IPS DF 4.7 (cell line): ENCODE results near the gene HPSE2.

ENCODE experiments used
- DNase-seq: peaks from one replicate; pipeline ENCODE4 v3.0.0-alpha.2; 2013; ENCODE audit warnings: low spot score; ENCODE audit errors: extremely low read depth

HPSE2 gene

DNA sequence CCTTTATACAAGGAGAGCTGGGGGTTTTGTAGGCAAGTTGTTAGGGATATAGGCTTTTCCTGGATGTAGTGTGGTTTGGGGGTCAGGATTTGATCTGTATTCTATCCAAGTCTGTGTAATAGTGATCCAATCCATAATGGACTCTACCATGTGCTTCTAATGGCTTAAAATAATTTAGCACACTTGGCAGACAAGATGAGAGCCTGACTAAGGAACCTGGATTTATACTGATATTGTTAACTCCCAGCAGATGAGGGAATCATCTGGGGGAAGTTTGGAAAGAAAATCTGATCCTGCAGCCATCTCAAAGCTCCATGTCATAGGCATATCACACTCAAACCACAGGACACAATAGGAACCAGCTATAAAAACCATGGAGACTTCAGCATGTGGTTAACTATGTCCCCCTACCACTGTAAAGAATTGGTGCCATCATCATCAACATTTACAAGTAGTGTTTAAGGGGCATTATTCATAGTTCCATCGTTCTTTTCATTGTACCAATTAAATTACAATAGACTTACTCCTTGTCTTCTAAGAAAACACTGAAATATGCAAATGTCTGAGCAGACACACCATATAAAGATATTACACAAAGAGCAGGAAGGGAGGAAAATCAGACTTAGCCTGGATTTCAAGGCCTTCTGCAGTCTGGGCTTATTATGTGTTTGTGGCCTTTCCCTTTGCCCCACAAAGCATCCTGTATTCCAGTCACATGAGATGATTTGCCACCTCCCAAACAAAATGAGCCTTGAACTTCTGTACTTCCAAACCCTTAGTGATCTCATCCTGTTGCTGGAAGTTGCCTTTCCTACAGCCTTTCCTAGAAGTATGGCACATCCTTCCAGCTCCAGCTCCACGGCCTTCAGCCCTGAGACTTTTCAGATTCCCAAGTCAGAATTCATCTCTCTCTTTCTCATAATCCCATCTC, 766.4 kb downstream of the HPSE2 start:
- no peak for DNase-seq

DNA sequence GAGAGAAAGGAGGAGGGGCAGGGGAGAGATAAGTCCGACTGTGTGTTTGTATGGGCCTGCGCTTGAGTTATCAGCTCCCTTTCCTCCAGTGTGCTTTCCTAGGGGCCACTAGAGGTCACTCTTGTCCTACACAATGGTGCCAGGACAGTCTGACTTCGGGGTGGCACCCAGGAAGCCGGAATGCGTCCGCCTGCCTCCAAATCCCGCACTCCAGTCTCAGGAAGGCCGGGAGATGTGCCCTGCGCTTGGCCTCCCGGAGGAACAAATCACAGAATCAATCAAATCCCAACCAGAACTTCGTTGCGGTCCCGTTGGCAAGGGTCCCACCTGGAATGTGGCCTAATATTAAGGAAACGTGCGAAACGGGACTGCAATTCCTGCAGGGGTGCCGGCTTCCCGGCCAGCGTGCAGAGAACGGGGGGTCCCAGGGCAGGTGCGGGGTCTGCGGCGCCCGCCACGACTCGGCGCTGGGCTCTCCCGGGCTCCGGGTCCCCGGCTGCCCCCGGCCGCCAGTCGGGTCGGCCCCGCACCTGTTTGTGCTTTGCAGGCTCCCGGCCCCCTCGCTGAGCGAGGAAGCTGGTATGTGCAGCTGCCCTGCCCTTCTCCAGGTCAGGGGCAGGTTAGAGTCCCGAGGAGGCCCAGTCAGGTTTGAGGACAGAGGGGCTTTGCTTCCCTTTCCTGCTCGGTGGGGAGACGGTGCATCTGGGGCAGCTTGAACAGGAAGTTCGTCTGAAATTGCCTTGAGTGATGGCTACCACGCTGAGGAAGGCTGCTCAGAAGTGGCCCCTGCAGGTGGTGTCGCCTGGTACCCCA, 767.9 kb downstream of the HPSE2 start:
- DNase-seq = peak; percentile 53

DNA sequence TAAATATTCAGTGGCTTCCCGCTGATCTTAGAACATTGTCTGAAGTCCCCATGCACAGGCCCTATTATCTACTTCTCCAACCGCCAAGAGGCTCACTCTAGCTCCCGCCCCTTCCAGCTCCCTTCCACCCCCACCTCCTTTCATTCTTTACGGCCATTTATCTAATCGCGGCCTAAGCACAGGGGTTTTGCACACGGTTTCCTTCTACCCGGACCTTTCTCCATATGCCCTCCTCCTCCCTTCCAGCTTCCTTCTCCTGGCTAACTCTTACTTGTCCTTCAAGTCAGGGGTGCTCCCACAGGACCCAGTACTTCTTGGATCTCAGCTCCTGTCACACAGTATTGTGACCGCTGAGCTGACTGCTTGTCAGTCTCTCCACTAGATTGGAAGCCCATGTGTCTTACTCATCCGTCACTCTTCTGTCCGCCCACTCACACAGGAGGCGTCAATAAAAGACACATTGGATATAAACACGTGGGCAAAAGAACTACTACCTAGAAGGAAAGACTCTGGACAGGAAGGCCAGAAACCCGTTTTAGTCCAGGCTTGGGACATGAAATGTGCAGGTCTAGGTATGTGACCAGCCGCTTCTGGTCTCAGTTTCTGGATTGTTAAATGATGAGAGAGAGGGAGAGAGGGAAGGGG, 768.7 kb downstream of the HPSE2 start:
- no peak for DNase-seq

DNA sequence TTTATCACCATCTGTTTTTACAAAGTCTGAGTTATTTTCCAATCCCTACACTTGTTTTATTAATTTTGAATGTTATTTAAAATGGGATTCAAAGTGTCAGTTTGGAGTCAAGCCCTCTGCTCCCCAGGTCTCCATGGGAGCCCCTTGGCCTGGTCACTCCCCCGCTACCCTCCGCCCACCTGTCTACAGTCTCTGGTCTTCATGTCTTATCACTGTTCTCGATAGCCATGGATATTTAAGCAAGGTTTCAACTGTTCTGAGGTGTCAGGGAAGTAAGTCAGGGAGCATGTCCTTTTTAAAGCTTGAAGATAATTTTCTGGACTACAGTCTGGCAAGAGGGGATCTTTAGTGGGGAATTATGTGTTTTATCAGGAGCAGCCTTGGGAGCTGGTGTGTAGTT, 769.8 kb downstream of the HPSE2 start:
- DNase-seq = no peak

DNA sequence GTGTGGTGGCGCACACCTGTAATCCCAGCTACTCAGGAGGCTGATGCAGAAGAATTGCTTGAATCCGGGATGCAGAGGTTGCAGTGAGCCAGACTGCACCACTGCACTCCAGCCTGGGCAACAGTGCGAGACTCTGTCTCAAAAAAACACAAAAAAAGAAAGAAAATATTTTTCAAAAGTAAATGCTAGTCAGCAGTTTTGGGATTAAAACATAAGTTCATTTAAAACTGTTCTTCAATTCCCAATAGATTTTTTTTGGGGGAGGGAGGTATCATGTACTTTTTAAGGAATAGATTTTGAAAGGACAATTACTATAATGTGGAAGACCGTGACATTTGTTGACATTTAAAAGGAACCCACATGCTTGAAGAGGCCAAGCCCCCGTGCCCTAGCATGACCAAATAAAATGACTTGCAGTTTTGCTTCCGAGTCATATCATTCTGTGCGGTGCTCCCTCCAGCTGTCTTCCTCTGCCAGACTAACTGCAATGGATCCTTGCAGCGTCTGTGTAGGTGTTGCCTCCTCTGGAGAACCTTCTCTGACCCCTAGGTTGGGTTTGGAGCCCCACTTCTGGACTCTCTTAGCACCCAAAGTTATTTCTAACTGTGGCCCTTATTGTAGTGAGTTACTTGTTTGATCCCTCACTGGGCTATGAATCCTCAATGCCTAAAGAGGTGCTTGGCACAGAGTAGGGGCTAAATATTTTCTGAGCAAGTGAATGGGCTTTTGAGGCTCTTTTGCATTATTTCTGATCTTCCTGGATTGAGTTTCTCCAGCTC, 771.5 kb downstream of the HPSE2 start:
- DNase-seq = no peak

DNA sequence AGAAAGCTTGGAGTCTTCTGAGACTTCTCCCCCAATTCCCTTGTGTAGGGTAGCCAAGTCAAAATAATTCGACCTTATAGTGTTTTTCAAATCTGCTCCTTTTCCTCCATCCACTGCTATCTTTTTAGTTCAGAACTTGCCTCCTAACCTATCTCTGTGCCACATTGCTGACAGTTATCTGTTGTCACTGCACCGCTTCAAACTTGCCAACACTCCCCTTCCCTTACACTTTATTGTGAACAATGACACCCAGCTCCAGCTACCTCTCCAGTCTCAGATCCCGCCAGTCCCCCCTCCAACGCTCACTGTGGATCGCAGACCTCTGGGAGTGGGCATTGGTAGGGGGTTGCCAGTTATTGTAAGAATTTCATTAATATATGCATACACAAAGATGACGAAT, 772.6 kb downstream of the HPSE2 start:
- DNase-seq = no peak

DNA sequence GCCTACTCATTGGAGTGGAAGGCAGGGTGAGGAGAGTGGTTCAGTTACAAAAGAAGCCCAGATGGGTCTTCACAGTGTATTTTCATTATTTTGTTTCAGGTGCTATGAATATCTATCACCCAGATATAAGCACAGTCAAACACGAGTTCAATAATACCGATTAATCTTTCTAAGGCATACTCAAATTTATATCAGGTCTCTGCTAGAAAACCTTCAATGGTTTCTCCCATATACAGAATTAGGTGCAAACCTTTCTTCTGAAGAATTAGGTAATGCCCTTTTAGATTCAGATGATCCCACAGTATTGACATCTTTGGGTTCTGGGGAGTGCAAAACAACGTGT, 774.2 kb downstream of the HPSE2 start:
- DNase-seq = no peak

DNA sequence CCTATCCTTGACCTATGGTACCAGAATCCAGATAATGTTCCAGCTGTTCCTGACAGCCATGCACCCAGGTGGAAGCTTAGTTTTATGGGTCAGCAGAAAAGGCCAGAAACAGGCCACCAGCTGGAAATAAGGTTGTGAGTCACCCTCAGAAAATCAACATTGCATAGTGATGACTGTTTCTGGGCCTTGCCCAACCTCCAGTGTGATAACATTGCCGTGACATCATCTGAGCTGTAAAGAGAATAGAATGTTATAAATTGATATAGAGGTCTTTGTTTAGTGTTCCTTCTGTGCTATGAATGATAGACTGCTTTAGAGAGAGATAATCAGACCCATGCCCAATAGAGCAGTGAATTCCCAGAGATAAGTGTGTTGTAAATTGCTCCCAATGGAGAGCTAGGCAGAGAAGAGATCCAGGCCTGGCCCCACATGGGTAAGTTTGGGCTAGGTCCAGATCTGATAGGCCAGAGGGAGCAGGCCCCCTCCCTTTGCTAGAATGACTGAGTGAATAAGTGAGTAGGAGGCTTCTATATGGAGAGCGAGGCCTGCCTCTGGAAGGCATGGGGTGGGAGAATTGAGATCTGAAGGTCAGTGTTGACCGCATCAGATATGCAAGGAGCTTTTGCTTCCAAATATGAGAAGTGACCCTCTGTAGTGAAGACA, 774.7 kb downstream of the HPSE2 start:
- DNase-seq = no peak

DNA sequence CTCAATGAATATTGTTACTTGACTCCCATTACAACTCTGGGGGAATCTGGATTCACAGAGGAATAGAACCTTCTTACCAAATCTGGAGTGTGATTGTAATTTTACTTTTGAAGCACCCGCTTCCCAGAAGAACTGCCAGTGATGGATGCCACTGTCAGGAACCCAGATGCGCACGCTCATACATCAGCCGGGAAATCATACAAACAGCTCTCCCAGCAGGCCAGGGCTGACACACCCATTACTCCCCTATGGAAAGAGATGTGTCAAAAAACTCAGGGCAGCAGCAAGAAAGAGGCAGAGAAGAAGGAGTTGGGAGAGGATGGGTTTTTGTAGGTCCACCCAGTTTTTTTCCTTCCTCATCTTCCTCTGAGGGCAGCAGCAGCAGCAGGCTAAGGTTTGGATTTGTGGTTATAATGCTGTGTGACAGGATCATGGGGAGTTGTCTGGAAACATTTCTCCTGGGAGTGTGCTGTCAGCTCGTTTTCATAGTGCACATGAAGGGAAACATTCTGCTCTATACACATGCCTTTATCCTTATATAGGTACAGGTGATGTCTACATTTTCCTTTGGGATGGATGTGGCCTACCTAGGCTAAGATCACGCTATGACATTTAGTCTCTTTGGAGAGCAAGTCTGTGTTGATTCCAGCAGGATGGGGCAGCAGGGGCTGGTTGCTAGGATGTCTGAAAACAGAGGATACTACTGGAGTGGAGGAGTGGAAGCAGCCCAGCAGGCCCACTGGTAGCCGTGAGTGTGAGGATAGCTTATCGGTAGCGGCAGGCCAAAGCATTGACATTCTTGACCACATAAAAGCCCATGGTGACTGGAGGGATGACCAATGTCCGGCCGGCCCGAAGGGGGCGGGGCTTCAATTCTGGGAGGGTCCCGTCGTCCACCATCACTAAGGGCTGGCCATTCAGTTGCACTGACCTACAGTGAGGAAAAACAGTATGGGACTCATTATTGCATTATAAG, 776.6 kb downstream of the HPSE2 start:
- no peak for DNase-seq

DNA sequence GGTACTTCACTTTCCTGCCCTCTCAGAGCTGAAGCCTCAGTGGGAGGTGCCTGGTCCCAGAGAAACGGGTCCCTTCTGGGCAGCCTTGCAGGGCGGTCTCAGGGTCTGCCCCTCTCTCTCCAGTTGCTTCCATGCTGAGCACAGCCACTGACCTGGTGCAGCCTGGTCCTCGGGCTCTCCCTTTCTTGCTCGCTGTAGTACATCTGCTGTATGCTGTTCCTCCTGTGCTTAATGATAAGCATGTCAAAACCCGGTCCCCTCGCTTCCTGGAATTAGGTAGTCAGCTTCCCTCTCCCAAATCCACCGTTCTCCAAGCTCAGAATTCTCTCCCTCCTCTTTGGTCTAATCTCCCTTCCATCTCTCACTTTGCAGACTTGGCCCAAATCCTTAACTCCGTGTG, 777.9 kb downstream of the HPSE2 start:
- no peak for DNase-seq

DNA sequence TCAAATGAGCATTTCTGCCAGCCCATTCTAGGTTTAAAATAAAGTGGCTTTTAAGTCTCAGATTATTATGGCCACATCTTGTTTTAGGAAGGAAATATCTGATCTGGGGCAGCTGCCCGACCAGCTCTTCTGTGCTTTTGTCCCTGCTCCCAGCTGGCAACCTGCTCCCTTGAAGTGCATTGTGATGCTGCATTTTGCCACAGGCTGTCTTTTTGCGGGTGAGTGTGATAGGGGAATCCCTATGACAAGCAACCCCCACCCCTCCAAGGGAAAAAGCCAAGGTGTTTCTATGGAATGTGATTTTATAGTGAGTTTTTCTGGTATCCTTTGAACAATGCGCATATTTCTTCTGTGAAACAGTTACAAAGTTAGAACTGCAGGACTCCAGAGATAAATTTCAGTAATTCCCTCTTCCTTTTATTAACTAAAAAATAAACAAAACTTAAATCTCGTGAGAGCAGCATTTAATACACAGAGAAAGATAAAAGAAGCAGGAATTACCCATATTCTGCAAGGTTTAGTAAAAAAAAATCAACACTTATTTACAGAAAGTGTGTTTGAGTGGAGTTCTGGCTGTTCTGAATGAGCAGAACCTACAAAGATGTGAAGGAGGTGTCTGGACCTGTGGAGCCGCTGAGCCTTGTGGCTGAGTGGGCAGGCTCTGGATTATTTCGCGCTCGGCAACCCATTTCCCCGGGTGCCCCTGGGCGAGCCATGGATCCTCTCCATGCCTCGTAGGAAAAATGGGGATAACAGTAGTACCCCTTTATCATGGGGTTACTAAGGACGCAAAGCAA, 778.8 kb downstream of the HPSE2 start:
- DNase-seq = no peak

DNA sequence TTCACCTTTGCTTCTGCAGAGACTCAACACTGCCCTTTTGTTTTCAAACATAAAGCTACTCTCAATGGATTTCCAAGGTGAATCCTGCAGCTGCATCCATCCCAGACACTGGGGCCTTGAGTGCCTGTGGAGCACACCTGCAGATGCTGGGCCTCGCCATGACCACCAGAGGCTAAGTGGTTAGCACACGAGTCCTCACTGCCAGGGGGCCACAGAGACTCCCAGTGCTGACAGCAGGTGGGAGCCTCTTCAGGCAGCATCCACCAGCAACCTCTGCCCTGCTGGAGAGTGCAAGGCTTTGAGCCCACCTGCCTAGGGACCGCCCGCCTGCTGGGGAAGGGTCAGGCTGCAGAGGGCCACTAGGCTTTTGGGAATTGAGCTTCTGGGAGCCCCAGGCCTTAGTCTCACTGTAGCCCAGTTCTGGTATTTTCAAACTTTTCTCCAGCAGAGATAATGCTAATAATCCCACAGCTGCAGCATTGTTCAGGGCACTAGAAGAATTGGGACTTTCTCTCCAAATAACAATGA, 779.5 kb downstream of the HPSE2 start:
- no peak for DNase-seq

DNA sequence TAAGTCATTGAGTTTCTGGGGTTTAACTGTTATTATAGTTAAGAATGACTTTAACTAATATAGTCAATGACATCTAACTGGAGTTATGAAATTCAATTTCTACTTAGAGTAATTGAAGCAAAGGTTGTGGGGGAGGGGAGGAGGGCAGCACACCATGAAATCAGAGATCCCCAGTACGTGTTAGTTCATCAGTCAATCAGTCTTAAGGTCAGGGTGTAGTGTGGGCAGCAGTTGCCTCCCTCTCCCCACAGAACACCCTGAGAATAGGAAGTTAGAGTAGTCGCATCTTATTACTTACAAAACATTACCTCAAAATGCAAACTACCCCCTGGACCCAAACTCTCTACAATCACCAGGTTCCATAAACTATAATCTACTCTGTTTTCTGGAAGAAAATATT, 781.9 kb downstream of the HPSE2 start:
- no peak for DNase-seq

DNA sequence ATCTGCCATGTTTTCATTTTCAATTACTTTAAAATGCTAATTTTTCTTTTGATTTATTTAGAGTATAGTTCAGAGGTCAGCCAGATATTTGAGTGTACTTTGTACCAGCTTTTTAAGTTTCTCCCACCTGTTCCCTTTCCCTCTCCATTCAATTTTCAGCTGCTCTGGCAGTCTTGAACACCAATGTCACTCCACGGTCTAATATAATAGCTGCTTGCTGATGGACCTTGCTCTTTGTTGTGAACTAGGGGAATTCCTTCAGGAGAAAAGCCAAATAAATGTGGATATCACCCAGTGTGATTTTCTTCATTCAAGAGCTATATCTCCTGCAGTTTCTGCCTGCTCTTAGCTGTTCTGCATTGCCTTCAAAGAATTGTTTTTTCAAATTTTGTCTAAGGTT, 785.0 kb downstream of the HPSE2 start:
- DNase-seq = no peak

DNA sequence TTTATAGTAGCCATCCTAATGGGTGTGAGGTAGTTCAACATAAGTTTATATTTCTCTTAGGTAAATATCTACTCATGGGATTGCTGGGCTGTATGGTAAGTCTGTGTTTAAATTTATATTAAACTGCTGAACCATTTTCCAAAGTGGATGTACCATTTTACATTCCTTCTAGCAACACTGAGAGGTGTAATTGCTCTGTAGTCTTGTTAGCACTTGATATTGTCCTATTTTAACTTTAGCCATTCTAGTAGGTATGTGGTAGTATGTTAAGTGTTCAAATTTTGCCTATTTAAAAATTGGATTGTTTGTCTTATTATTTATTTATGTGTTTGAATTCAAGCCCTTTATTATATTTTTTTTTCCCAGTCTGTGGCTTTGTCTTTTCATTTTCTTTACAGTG, 786.4 kb downstream of the HPSE2 start:
- DNase-seq = no peak

DNA sequence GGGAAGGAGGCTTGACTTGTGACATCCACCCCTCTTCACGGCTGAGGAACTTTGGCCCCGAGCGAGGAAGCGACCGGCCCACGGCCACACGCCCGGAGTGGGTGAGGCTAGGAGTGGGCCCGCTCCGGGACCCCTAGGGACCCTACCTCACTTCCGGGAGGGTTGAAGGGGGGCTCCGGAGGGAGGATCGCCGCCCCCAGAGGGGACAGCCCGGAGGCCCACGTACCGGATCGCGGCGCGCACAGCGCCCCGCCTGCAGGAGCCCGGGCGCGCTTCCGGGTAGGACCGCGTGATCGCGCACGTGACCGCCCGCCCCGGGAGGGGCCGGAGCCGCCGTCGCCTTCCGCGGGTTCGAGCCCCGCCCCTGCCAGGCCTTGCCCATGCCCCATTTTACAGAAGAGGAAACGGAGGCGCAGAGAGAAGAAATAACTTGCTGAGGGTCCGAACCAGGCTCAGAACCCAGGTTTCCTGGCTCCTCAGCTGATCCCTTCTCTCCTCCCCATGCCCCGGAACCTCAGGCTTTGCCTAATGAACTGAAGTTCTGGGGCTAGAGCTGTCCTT, 788.9 kb downstream of the HPSE2 start, which contains the start of gene HPS1:
Gene HPS1 (minus strand): TSS at position 275 of the 561 bp plus-strand sequence. CDS start 3,695 bp downstream, outside the sequence.
- no peak for DNase-seq

DNA sequence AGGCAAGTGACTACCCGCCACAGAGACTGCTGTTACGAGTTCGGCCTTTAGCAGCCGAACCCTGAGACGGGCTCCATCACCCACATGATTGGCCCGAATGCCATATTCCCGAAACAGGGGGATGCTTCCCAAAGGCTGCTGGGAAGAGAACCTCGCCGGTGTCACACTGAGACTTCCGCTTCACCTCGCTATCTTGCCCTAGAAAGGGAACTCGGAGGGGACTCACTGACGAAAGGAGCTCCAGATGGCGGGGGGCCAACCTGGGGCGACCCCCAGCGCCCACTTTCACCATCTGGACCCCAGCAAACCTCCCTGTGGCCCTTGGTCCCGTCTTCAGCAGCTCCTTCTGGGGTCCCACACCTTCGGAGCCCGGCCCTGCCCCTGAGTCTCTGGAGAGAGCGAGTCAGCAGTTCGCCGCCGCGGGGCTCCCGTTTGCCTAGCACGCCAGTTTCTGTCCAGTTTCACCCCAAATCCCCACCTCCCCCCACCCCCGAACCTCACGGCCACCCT, 789.4 kb downstream of the HPSE2 start:
- no peak for DNase-seq
